ENCODE measurements around the gene PWP1. TPM values are rescaled to one million over a fixed set of nuclear protein-coding genes. Genes with fewer than 3 reads are reported as not detected.
A peak's percentile ranks its signal among the peaks of the same experiment; 100 is the strongest.

PWP1 gene
- total and polyA plus RNA-seq, 10 of the 15 experiments (the other 5 are each of a cell fraction or from before 2014, with no cell fraction given) = 42.4 to 283 (median 84.6) TPM

DNA sequence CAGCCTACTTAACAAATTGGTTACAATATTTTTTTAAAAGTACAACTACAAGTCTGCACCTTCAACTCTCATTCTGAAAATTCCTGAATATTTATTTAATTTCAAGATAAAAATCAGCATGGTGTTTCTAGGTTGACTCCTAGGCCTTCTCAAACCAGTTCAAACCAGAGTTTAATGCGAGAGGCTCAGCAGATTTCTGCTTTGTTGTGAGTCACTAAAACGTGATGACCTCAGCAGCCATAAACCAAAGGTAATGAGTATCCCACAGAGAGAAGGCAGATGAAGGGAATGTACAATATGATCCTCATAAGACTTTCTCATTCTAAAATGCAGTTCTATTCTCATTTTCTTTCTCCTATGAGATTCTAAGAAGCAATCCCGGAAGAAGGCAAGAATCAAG, 73.8 kb downstream of the PWP1 start:
- intact Hi-C loops (cut with micrococcal nuclease; ENCODE audit: unreplicated experiment) = no loop called here
- ChIA-PET CTCF (interaction anchor here (1.0 to 4.8 kb wide), 8 partner anchors 10 to 153 kb away, joined by 3 to 58 read pairs (median 6); no protein-coding TSS in a partner anchor), RAD21 (ENCODE audit: unreplicated experiment) (interaction anchor here (1.1 to 2.5 kb wide), 5 partner anchors 23 to 127 kb away, joined by 3 to 23 read pairs (median 7); no protein-coding TSS in a partner anchor), SMC1A (ENCODE audit: uncharacterized antibody, unreplicated experiment) (interaction anchor here (0.8 to 4.2 kb wide), 14 partner anchors 10 to 152 kb away, joined by 3 to 20 read pairs (median 5); no protein-coding TSS in a partner anchor), POLR2A (interaction anchor here (0.7 to 1.4 kb wide), 4 partner anchors 10 to 144 kb away, joined by 3 to 6 read pairs (median 4); no protein-coding TSS in a partner anchor)
- H4K20me1 ChIP-seq (ENCODE audit: control insufficient read depth, insufficient read depth) = no peaks in the 10 kb centered on the region
- peak; percentile 31 for FAIRE-seq
- peak; percentile 19; the same call in 2 of the 3 replicates for ATAC-seq
- H3K79me2 ChIP-seq (ENCODE audit: control insufficient read depth, insufficient read depth, low read length) = peaks cover 26% of the 10 kb centered on the region
- no peak overlapping the region for H2AFZ ChIP-seq (ENCODE audit: control insufficient read depth, low read depth, low read length)
- BruUV-seq (replicated peaks) = no TSS peak
- no peaks in the 10 kb centered on the region for H3K9me3 ChIP-seq (replicated peaks; ENCODE audit: control insufficient read depth, insufficient read depth, low read length)
- no peaks in the 10 kb centered on the region for H3K27me3 ChIP-seq (replicated peaks in 1 of 2; ENCODE audit: control insufficient read depth in 2 of 2, insufficient read depth in 2 of 2, low read length in 1 of 2)
- DNase-seq (ENCODE audit: low read depth, low spot score) = no peak
- H3K36me3 ChIP-seq (ENCODE audit: control insufficient read depth in 2 of 2, insufficient read depth in 2 of 2, low read length in 1 of 2) = peaks cover 2 to 10% of the 10 kb centered on the region in 2 experiments
- in situ Hi-C loops (cut with MboI) = loop anchor here (5.0 kb wide), 2 partner anchors 72 to 128 kb away; partner anchors contain the start of gene PWP1
- H3K27ac ChIP-seq (ENCODE audit: control insufficient read depth, insufficient read depth) = peak overlapping the region; percentile 37; the same call in 1 of the 2 replicates
- H3K4me1 ChIP-seq (ENCODE audit: control insufficient read depth, insufficient read depth, low read length) = peaks cover 3% of the 10 kb centered on the region; the same call in 1 of the 2 replicates
- peak overlapping the region; percentile 73 for H3K9ac ChIP-seq (ENCODE audit: control insufficient read depth, insufficient read depth, low read length)
- WGBS (ENCODE audit: insufficient coverage, insufficient replicate concordance, low lambda C conversion rate, missing lambda C conversion rate) = 10% methylated on average over 3 of the region's 3 CpGs
- peak in 1 of 2 experiments; percentile 37; a peak in 1 of 4 replicates for TF ChIP-seq BHLHE40 (IDR thresholded peaks at IDR 0.05; ENCODE audit: borderline replicate concordance in 1 of 2, low read depth in 2 of 2, low read length in 1 of 2)
- no peak for TF ChIP-seq ZNF217 (IDR thresholded peaks at IDR 0.05)
- H3K4me3 ChIP-seq = peak overlapping the region; percentile 78
- peak overlapping the region; percentile 83 for H3K4me2 ChIP-seq (ENCODE audit: control insufficient read depth, insufficient read depth)

DNA sequence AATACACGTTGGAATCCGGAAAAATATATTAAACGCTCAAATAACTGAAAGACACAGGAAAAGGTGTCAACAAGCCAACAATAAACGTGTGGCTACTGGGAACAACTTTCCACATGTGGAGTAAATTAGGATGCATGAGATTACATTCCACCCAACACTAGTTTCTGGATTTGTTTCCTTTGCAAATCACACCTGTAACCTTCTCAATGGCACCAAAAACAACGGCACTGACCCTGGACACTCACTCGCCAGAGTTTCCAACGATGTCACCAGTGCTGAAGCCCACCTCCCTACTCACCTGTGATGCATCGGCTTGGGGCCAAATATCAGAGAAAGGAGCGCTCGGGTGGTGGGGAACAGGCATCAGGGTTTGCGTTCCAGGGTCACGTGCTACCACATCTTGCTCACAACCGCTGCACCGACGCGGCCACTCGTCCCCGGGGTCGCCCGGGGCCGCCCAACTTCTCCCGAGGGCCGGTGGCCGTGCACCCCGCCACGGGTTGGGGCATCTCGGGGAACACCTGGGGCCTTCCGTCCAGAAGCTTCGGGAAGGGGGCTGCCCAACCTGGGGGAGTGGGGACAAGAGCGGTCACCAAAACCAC, 74.7 kb downstream of the PWP1 start:
- peak overlapping the region; percentile 42 for H3K27ac ChIP-seq (ENCODE audit: control insufficient read depth, insufficient read depth)
- ATAC-seq = peak; percentile 41
- SMC1A ChIA-PET (ENCODE audit: uncharacterized antibody, unreplicated experiment) = interaction anchor here (1.3 to 4.2 kb wide), 8 partner anchors 11 to 126 kb away, joined by 3 to 20 read pairs (median 6); no protein-coding TSS in a partner anchor
- peaks cover 2 to 5% of the 10 kb centered on the region in 2 experiments for H3K36me3 ChIP-seq (ENCODE audit: control insufficient read depth in 2 of 2, insufficient read depth in 2 of 2, low read length in 1 of 2)
- in situ Hi-C loops (cut with MboI) (no loop called here), intact Hi-C loops (cut with micrococcal nuclease; ENCODE audit: unreplicated experiment) (loop anchor here (2.0 to 5.0 kb wide), 2 partner anchors 76 to 142 kb away; partner anchors contain the start of gene PWP1)
- H2AFZ ChIP-seq (ENCODE audit: control insufficient read depth, low read depth, low read length) = peak overlapping the region; percentile 72
- H4K20me1 ChIP-seq (ENCODE audit: control insufficient read depth, insufficient read depth) = no peaks in the 10 kb centered on the region
- BruUV-seq (replicated peaks) = no TSS peak
- no peak for DNase-seq (ENCODE audit: low read depth, low spot score)
- CTCF ChIA-PET = interaction anchor here (1.4 to 4.8 kb wide), 5 partner anchors 11 to 152 kb away, joined by 3 to 58 read pairs (median 6); no protein-coding TSS in a partner anchor
- H3K4me1 ChIP-seq (ENCODE audit: control insufficient read depth, insufficient read depth, low read length) = peaks cover 3% of the 10 kb centered on the region; the same call in 1 of the 2 replicates
- POLR2A ChIA-PET = interaction anchor here (0.6 kb wide), 1 partner anchor 84 kb away, joined by 3 read pairs; no protein-coding TSS in a partner anchor
- FAIRE-seq = no peak
- H3K4me2 ChIP-seq (ENCODE audit: control insufficient read depth, insufficient read depth) = peak overlapping the region; percentile 83
- H3K9ac ChIP-seq (ENCODE audit: control insufficient read depth, insufficient read depth, low read length) = peak overlapping the region; percentile 73
- RAD21 ChIA-PET (ENCODE audit: unreplicated experiment) = no interaction called here
- peaks cover 26% of the 10 kb centered on the region for H3K79me2 ChIP-seq (ENCODE audit: control insufficient read depth, insufficient read depth, low read length)
- WGBS (ENCODE audit: insufficient coverage, insufficient replicate concordance, low lambda C conversion rate, missing lambda C conversion rate) = under 1% methylated on average over 28 of the region's 30 CpGs
- no peaks in the 10 kb centered on the region for H3K27me3 ChIP-seq (replicated peaks in 1 of 2; ENCODE audit: control insufficient read depth in 2 of 2, insufficient read depth in 2 of 2, low read length in 1 of 2)
- H3K4me3 ChIP-seq = peak overlapping the region; percentile 78
- H3K9me3 ChIP-seq (replicated peaks; ENCODE audit: control insufficient read depth, insufficient read depth, low read length) = no peaks in the 10 kb centered on the region
- TF ChIP-seq BCL11A (IDR thresholded peaks at IDR 0.05; ENCODE audit: low read depth, low read length) (no peak), NR2F1 (conservative IDR thresholded peaks at IDR 0.05) (peak; percentile 22; the same call in 1 of the 2 replicates), BMI1 (IDR thresholded peaks at IDR 0.05; ENCODE audit: borderline replicate concordance) (no peak), BHLHE40 (IDR thresholded peaks at IDR 0.05; ENCODE audit: borderline replicate concordance in 1 of 2, low read depth in 2 of 2, low read length in 1 of 2) (peak; percentile 64 to 86; a peak in 3 of 4 replicates)
- TF ChIP-seq, protein P1, sequence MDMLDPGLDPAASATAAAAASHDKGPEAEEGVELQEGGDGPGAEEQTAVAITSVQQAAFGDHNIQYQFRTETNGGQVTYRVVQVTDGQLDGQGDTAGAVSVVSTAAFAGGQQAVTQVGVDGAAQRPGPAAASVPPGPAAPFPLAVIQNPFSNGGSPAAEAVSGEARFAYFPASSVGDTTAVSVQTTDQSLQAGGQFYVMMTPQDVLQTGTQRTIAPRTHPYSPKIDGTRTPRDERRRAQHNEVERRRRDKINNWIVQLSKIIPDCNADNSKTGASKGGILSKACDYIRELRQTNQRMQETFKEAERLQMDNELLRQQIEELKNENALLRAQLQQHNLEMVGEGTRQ (IDR thresholded peaks at IDR 0.05; ENCODE audit: borderline replicate concordance, low read depth, low read length) = peak; percentile 9; the same call in 1 of the 2 replicates
- TF ChIP-seq, protein P2, sequence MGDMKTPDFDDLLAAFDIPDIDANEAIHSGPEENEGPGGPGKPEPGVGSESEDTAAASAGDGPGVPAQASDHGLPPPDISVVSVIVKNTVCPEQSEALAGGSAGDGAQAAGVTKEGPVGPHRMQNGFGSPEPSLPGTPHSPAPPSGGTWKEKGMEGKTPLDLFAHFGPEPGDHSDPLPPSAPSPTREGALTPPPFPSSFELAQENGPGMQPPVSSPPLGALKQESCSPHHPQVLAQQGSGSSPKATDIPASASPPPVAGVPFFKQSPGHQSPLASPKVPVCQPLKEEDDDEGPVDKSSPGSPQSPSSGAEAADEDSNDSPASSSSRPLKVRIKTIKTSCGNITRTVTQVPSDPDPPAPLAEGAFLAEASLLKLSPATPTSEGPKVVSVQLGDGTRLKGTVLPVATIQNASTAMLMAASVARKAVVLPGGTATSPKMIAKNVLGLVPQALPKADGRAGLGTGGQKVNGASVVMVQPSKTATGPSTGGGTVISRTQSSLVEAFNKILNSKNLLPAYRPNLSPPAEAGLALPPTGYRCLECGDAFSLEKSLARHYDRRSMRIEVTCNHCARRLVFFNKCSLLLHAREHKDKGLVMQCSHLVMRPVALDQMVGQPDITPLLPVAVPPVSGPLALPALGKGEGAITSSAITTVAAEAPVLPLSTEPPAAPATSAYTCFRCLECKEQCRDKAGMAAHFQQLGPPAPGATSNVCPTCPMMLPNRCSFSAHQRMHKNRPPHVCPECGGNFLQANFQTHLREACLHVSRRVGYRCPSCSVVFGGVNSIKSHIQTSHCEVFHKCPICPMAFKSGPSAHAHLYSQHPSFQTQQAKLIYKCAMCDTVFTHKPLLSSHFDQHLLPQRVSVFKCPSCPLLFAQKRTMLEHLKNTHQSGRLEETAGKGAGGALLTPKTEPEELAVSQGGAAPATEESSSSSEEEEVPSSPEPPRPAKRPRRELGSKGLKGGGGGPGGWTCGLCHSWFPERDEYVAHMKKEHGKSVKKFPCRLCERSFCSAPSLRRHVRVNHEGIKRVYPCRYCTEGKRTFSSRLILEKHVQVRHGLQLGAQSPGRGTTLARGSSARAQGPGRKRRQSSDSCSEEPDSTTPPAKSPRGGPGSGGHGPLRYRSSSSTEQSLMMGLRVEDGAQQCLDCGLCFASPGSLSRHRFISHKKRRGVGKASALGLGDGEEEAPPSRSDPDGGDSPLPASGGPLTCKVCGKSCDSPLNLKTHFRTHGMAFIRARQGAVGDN (IDR thresholded peaks at IDR 0.05) = no peak

Measured in GM12878 (cell line).